Activated CD4-positive, CD25-positive, alpha-beta regulatory T cell treated with anti-CD3 and anti-CD28 coated beads, Interleukin-2, amount 50 U/mL, for 16 hours (primary cell): ENCODE measurements around the gene NGLY1.

ENCODE experiments used
- DNase-seq: peaks from one replicate; pipeline ENCODE4 v3.0.0-alpha.2; 2020; ENCODE audit warnings: low read depth, low spot score

Gene NGLY1

DNA sequence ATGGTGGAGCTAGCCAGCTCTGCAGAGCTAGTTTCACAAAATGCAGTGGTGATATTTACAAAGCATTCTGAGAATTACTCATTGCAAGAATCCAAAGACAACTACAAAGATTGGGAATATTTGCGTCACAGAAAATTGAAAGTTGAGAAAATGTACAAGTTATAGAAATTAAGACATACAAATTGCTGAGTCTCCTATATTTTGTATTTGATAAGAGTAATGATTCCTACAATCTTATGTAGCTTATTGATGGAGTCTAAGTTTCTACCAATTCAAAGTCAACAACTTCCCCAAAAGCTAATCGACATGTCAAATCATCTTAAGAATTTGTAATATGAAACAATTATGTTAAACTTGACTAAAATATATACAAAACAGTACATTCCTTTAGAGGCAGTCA is 72.2 kb downstream of the NGLY1 start:
- no peak for DNase-seq

DNA sequence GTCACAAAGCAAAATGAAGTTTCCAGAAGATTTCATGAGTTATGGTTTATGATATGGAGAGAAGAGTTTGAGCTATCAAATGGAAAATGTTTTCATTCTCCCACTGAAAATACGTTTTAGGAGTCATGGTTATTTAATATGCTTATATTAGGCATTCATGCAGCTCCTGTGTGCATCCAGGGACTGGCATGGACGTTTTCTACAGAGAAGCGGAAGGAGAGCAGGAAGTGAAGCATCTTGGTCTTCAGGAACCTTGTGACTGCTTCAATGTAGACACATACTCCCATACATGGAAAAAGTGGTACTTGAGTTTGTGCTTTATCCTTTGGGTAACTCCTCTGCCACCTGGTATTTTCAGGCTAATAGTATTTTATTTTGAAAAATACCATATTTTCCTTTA is 75.2 kb downstream of the NGLY1 start:
- DNase-seq: no peak

DNA sequence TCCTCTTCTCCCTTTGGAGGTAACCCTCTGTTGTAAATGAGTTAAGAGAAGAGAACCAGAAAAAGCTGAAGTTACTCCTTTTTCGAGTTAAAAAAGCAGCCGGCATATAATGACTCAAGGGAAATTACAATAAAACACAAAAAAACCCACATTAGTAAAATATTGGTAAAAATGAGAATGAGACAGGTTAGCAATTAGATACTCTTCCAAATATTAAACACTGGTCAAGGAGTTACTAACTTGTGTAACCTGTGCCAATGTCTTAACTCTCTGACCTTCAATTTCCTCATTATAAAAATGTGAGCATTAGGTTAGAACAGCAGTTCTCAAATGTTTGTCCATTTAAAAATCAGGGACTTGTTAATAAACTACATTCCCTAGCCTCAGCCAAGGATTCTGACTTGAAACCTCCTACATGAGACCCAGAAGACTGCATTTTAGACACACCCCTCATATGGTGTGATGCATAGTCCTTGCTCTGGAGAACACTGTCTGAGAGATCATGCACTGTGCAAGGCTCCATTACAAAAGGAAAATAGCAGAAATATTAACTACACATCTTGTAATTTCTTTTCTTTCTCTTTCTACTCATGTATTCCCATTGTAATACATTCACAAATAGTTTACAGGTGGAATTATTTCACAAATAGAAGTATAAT is 75.8 kb downstream of the NGLY1 start:
- no peak for DNase-seq

DNA sequence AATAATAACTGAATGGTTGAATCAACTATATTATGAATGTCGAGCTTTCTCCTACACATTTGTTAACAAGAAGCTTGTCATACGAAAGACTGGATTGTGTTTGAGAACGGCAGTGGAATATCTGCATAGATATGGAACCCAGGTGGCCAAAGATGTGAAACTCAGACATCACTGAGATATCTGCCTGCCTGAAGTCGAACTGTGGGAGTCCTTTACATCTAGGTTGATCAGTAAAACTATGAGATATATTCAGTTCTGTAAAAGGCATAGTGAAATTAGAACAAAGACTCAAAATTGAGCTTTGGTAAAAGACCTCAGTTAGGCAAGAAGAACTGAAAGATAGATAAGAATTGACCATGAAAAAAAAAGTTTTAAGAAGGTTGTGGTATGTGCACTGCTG is 77.0 kb downstream of the NGLY1 start:
- DNase-seq: no peak

DNA sequence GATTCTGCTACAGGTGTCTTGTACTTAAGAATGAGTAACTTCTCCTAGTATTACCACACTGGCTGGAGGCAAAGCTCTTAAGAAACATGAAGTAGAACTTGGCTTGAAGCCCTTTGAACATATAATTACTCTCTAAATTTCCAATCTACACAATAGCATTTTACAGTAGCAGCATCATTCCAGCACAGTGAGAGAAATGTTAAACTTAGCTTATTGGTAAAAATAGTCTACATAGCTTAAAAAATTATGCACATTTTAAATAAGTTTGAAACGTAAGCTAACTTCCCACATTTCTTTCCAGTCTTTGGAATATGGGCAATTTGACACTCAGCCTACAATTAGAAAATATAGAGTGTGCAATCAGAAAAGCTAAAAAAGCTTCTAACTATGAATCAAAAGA is 85.7 kb downstream of the NGLY1 start:
- no peak for DNase-seq

DNA sequence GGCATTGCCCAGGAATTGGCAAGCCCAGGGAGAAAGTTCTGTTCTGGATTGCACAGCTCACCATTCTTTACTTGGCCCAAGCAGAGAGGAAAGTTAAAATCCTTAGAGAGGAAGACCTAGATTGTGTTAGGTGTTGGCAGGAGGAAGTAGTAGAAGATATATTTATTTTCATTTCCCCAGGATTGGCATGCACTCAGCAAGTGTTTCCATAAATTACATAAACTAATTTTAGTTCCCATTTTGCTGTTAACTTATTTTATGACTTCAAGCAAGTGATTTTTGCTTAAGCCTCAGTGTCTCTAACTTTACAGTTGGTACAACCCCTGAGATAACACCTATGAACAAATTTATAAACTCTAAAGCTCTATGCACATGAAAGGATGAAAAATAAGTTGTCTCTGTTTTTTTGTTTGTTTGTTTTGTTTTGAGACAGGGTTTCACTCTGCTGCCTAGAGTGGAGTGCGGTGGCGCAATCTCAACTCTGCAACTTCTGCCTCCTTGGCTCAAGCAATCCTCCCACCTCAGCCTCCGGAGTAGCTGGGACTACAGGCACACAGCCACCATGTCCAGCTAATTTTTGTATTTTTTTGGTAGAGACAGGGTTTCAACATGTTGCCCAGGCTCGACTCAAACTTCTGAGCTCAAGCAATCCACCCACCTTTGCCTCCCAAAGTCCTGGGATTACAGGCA is 87.4 kb downstream of the NGLY1 start:
- no peak for DNase-seq

DNA sequence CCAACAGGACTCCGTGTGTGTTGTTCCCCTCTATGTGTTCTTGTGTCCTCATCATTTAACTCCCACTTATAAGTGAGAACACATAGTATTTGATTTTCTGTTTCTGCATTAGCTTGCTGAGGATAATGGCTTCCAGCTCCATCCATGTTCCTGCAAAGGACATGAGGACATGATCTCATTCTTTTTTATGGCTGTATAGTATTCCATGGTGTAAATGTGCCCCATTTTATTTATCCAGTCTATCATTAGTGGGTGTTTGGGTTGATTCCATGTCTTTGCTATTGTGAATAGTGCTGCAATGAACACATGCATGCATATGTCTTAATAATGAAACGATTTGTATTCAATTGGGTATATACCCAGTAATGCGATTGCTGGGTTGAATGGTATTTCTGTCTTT is 90.0 kb downstream of the NGLY1 start:
- DNase-seq: no peak

DNA sequence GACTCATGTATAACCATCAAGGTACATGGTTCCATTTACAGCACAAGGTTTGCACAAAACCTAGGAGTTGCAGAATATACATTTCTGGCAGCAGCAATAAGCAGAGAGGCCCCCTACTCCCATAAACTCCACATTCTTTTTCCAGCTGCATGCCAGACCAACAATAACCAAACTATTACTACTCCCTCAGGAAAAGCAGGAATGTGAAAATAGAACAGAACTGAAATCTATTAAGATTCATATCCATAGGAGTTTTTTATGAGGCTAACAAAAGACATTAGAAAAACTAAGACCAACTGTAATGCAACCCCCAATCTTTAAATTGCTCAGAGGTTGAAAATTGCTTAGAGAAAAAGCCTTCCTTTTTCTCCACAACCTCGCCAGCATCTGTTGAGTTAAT is 90.9 kb downstream of the NGLY1 start:
- DNase-seq: no peak

DNA sequence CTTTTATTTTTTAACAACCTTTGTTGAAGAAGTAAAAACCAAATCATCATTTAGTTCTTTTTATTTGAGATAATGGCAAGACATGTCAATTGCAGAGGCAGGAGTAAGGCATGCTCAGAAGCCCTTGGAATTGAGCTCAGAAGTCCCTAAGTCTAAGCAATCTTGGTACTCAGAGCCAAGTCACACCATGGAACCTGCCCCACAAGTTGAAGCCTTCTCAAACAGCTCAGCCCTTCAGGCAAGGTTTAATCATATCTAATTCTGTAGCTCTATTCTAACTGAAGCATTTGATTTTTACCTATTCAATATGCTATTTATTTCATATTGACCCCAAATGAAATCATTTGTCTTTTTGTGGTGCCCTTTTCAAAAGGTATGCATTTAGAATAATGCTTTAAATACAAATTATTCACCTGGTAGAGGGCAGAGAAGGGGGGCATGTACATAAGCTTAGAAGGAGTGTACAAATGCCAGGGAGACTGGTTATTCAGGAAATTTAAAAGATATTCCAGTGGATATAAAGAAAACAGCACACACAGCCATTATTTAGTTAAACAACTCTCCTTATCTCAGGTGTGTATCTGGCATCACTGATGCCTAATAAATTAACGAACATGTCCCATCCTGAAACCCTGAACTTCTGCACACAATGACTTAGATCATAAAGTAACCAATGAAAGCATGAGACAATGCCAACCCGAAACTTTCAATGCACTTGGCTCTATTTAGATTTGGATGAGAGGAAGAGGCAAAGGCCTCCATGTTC is 92.3 kb downstream of the NGLY1 start:
- DNase-seq: no peak

DNA sequence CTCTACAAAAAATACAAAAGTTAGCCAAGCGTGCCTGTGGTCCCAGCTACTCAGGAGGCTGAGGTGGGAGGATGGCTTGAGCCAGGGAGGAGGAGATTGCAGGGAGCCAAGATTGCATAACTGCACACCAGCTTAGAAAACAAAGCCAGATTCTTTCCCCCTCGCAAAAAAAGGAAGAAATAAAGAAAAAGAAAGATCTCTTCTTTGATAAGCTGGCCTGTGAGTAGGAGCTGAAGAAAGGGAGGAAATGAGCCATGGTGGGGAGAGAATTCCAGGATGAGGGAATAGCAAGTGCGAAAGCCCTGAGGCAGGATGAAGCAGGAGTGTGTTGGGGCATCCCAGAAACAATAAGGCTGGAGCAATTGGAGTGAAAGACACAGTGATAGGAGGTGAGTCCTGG is 94.0 kb downstream of the NGLY1 start:
- DNase-seq: no peak

DNA sequence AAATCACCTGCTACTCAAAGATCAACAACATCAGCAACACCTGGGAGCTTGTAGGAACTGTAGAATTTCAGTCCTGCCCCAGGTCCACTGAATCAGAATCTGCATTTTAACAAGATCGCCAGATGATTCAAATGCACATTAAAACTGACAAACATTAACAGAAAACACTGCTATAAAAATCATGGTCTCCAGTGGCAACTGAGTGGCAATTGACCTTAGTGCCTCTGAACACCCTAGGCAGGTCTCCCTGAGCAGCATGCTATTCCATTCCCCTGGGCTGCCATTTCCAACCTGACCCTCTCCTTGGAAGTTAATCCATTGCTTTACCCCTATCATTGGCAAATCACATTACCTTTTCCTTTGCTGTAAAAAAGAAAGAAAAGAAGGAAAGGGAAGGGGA is 95.5 kb downstream of the NGLY1 start:
- DNase-seq: no peak

DNA sequence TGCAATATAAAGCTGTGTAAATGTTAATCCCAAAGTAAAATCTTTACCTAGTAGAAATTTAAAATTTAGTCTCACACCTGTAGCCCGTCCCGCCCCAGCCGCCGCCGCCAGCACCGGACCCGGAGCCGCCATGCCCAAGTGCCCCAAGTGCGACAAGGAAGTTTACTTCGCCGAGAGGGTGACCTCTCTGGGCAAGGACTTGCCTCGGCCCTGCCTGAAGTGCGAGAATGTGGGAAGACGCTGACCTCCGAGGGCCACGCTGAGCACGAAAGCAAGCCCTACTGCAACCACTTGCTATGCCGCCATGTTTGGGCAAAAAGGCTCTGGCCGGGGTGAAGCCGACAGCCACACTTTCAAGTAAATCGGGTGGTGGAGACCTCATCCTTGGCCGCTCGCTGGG is 96.5 kb downstream of the NGLY1 start:
- DNase-seq: no peak

DNA sequence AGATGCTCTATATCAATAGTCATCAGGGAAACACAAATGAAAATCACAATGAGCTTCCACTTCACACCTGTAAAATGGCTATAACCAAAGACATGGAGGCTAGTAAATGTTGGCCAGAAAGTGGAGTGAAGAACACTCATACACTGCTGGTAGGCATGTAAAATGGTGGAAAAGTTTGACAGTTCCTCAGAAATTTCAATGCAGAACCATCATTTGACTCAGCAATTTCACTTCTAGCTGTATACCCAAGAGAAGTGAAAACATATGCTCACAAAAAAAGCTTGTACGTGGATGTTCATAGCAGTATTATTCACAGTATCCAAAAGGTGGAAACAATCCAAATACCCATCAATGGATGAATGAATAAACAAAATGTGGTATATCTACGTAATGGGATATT is 99.4 kb downstream of the NGLY1 start:
- no peak for DNase-seq

DNA sequence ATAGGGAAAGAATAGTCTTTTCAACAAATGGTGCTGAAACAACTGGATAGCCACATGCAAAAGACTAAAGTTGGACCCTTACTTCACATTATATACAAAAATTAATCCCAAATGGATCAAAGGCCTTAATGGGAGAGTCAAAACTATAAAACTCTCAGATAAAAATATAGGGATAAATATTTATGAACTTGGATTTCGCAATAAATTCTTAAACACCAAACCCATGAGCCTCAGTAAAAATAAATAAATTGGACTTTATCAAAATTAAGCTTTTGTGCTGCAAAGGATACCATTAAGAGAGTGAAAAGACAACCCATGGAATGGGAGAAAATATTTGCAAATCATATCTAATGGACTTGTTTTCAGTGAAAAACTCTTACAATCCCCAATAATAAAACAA is 99.8 kb downstream of the NGLY1 start:
- no peak for DNase-seq

DNA sequence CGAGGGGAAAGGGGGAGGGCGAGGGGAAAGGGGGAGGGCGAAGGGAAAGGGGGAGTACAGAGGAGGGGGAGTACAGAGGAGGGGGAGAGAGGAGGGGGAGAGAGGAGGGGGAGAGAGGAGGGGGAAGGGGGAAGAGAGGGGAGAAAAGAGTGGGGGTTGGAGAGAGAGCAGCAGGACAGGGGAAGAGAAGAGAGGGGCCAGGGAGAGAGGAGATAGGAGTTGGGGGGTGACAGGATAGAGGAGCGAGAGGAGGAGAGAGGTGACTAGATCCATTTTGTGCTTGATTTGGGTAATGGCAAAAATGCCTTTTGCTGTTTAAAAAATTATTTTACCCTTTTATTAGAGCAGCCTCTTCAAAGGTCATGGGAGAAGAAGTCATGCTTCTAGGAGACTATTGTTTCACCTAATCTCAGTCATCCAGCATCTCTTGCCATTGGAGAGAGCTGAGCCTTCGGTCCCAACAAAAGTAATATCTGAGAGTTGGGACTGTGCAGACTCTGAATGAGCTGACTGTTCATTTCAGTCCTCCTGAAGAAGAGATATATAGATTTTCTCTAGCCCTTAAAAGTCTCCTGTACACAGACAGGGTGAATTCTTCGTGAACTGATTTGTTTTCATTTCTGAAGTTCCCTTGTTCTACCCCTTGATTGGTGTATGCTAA is 103.5 kb downstream of the NGLY1 start:
- DNase-seq: no peak

DNA sequence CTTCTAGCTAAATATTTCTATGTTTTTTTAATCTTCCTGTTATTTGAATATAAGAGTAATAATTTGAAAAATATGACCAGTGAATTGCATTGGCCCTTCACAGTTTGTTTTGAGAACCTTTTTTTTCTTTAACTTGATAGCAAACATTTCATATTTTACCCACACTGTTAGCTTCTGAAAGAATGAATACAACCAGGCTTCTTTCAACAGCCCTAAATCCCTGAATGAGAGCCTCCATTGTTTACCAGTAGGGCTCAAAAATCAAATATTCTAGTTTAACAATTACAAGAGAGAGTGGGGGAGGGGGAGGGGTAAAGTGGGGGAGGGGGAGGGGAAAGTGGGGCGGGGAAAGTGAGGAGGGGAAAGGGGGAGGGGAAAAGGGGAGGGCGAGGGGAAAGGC is 104.1 kb downstream of the NGLY1 start:
- no peak for DNase-seq

DNA sequence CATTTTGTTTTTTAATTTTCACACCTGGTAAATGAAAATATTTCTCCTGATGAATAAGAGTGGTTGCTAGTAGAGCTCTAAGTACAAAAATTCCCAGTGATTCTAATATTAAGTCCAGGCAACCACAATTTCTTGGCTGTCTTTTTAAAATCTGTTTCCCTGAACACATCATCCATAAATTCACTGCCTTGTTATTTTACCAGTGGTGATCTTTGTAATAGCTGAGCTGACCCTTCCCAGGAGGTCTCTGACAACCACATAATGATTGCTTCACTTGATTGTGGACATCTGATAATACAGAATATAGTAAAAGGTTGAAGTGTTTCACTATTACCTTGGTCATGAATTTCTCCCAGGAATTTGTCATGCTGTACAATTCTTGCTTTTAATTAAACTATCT is 104.7 kb downstream of the NGLY1 start:
- no peak for DNase-seq

DNA sequence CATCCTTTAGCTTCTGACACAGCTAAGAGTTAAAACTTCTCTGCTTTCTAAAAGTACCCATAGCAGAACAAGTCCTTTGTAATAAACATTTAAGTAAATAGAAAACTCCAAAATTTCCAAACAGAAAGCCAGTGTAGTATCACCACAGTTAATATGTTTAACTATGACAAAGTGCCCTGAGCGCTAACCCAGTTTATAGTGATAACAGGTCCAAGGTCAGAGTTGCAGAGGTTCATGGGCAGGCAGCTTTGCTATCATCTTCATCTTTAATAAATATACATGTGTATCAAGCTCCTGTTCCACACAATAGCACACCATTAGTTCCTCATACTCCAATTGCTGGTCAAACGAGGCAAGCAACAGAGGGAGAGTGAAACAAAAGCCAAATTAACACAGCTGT is 106.1 kb downstream of the NGLY1 start:
- no peak for DNase-seq

DNA sequence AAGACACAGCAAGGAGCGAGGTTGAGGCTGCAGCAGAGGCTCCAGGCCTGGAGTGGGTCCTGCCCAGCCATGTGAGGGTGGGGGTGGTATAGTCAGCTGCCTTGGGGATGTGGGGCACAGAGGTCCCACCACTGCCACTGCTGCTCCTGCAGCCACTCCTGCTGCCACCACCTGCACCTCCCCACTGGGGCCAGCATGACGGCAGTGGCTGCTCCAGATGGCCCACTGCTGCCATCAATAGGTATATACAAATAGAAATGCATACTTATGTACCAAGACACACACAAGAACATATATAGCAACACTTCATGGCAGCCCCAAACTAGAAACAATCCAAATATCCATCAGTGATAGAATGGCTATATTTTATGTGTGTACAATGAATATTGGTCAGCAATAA is 108.6 kb downstream of the NGLY1 start:
- DNase-seq: no peak

DNA sequence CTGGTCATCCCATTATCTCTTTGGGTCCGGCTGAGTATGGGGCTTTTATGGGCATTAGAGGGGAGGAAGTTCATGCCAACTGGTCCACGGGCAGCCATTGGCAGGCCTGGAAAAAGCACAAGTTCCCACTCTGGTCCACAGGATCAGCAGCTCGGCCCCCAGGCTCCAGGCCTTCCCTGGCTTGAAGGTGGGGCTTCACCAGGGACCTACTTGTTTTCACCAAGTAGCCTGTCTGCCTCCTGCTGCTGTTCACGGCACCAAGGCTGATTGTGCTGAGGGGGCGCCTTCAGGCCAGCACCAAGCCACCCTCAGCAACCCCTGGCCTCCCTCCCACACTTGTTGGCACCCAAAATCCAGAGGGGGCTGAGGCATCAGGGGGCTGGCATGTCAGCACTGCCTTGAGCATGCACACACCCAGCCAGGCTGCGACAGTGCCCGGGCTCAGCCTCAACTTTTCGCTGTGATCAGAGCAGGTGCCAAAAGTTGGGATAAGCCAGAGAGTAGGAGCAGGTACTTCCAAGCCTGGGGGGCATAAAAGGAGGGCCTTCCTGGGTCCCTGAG is 109.4 kb downstream of the NGLY1 start:
- DNase-seq: no peak
